Stimulated activated CD8-positive, alpha-beta memory T cell treated with anti-CD3 and anti-CD28 coated beads, Interleukin-15, amount 100 ng/mL, for 1 hour (primary cell): Measurements from ENCODE around the gene SNX4.

Experiments
- DNase-seq: peaks from one replicate; pipeline ENCODE4 v3.0.0-alpha.2; 2020; ENCODE audit warnings: low read depth

Gene SNX4

GRCh38 chr3:125402639-125403038 lies 117.4 kb downstream of the SNX4 start:
- no peak for DNase-seq

- no peak for DNase-seq
These were observed 118.6 kb downstream of the SNX4 start for GRCh38 chr3:125401402-125401801.

GRCh38 chr3:125398952-125399351 lies 121.0 kb downstream of the SNX4 start:
- DNase-seq, result no peak
